Suprapubic skin (tissue), 4 donors: ENCODE results near the gene PXDC1.

Experiments
- POLR2A ChIP-seq, 2 donors: fragments of 450-650 bp; IDR thresholded peaks; one replicate each; pipeline ENCODE4 v1.6.1; 2017; ENCODE audit warnings: antibody characterized with exemption in 2 of 2, mild to moderate bottlenecking in 2 of 2, moderate library complexity in 2 of 2
- POLR2AphosphoS5 ChIP-seq, 3 donors: sonication (generic); formaldehyde crosslinking; IDR thresholded peaks; one replicate each; pipeline ENCODE4 v1.6.1; 2017; ENCODE audit warnings: antibody characterized with exemption in 3 of 3
- TF ChIP-seq, protein P1 (sequence below), 2 donors: fragments of 200-600 bp in 1 of 2; fragments of 450-650 bp in 1 of 2; sonication (generic) in 1 of 2; IDR thresholded peaks; one replicate each; pipeline ENCODE4 v1.5.1; 2016 to 2019; ENCODE audit warnings: antibody characterized with exemption in 2 of 2, mild to moderate bottlenecking in 1 of 2, moderate library complexity in 1 of 2

DNA sequence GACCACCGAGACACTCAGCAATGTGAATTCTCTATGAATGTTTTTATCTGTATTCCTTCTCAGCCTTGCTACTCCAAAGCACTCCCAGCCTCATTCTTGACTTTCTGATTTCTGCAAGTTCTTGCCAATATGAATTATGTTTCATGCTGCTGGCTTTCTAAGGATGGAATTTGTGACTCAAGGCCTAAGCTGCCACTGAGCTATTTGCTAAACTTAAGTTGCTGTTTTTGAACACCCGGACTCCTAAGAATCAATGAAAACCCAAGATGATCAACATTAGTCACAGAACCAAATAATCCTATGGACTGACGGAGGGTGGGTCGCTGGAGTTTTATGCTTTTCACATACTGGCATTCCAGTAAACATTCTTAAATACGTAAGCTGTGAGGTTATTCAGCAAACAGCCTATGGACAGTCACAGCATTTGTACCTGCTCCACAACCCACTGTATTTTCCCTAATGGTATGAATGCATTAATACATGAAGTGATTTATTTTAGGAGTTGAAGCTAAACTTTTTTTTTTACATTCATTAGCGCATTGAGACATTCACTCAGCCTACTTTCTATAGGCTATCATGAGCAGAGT, 8.2 kb upstream of the PXDC1 start:
- TF ChIP-seq, protein P1, sequence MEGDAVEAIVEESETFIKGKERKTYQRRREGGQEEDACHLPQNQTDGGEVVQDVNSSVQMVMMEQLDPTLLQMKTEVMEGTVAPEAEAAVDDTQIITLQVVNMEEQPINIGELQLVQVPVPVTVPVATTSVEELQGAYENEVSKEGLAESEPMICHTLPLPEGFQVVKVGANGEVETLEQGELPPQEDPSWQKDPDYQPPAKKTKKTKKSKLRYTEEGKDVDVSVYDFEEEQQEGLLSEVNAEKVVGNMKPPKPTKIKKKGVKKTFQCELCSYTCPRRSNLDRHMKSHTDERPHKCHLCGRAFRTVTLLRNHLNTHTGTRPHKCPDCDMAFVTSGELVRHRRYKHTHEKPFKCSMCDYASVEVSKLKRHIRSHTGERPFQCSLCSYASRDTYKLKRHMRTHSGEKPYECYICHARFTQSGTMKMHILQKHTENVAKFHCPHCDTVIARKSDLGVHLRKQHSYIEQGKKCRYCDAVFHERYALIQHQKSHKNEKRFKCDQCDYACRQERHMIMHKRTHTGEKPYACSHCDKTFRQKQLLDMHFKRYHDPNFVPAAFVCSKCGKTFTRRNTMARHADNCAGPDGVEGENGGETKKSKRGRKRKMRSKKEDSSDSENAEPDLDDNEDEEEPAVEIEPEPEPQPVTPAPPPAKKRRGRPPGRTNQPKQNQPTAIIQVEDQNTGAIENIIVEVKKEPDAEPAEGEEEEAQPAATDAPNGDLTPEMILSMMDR (IDR thresholded peaks at IDR 0.05): no peak
- TF ChIP-seq POLR2A (IDR thresholded peaks at IDR 0.05) (no peak), POLR2AphosphoS5 (IDR thresholded peaks at IDR 0.05) (no peak)
